Left ventricle myocardium superior (tissue), 1 donor: ENCODE measurements around the gene CEP131. TPM values are rescaled to one million over a fixed set of nuclear protein-coding genes. Genes with fewer than 3 reads are reported as not detected.
"Not testable (repeated sequence)": the region's sequence is repeated elsewhere in the genome, so short reads cannot be mapped to it uniquely, and the experiment has no call there.

Experiments
- ATAC-seq: fragments of 200-7000 bp; cut with Tn5 transposase; one replicate; pipeline ENCODE4 v1.9.1; 2020; ENCODE audit warnings: mild to moderate bottlenecking, moderate library complexity
- DNase-seq: peaks from one replicate; pipeline ENCODE4 v3.0.0-alpha.2; 2020
- intact Hi-C: fragments of 100-400 bp; cut with micrococcal nuclease; formaldehyde crosslinking; loops from one replicate; pipeline ENCODE4 v1.11.0; 2022
- total RNA-seq: library from RNA; stranded (reverse); fragmentation: NEBNext Ultra II Directional; extraction: Animal tissue kit (Norgen Biotek cat#: 25700); gene quantifications from one replicate; pipeline ENCODE4 v1.2.1, GENCODE V29; 2021
- donor health status: DM: no; HTN: yes; CAD: no; lungs with severe emphysema.

CEP131 gene
- total RNA-seq, 1 donor from 2014 or later, result 13.6 TPM

- peak; percentile 20 for DNase-seq
- intact Hi-C loops, result no loop called here
- ATAC-seq, result no peak
These were observed 60.3 kb downstream of the CEP131 start for GRCh38 chr17:81162491-81162890.

- DNase-seq (no peak), ATAC-seq (no peak)
- intact Hi-C loops, result no loop called here
These were observed 60.8 kb downstream of the CEP131 start for GRCh38 chr17:81161972-81162371.

- peak; percentile 14 for DNase-seq
- ATAC-seq, result no peak
- intact Hi-C loops, result no loop called here
These were observed 61.2 kb downstream of the CEP131 start for GRCh38 chr17:81161536-81161935.

GRCh38 chr17:81160747-81161453 lies 61.9 kb downstream of the CEP131 start:
- DNase-seq (peak; percentile 27), ATAC-seq (no peak)
- intact Hi-C loops, result no loop called here

GRCh38 chr17:81160306-81160705 lies 62.5 kb downstream of the CEP131 start:
- ATAC-seq (peak; percentile 53), DNase-seq (peak; percentile 73)
- intact Hi-C loops, result no loop called here

GRCh38 chr17:81159611-81160265 lies 63.0 kb downstream of the CEP131 start:
- DNase-seq (peak; percentile 26), ATAC-seq (no peak)

GRCh38 chr17:81158688-81159590 lies 63.8 kb downstream of the CEP131 start:
- DNase-seq, result peak; percentile 11
- intact Hi-C loops, result no loop called here
- ATAC-seq, result no peak

More at GRCh38 chr17:81159611-81160265, 63.0 kb downstream of the CEP131 start:
- intact Hi-C loops, result no loop called here

- intact Hi-C loops, result no loop called here
- no peak for ATAC-seq
These were observed 64.7 kb downstream of the CEP131 start for GRCh38 chr17:81157848-81158687.

GRCh38 chr17:81156866-81157805 lies 65.6 kb downstream of the CEP131 start:
- intact Hi-C loops, result no loop called here
- ATAC-seq (no peak), DNase-seq (no peak)

More at GRCh38 chr17:81157848-81158687, 64.7 kb downstream of the CEP131 start:
- peak; percentile 13 for DNase-seq

- no peak for ATAC-seq
- peak; percentile 15 for DNase-seq
- intact Hi-C loops, result no loop called here
These were observed 67.8 kb downstream of the CEP131 start for GRCh38 chr17:81154961-81155360.

GRCh38 chr17:81154016-81154415 lies 68.7 kb downstream of the CEP131 start:
- intact Hi-C loops, ATAC-seq: not testable (repeated sequence)

GRCh38 chr17:81153340-81153803 lies 69.4 kb downstream of the CEP131 start:
- intact Hi-C loops, result no loop called here
- ATAC-seq, result no peak
- DNase-seq, result peak; percentile 13

More at GRCh38 chr17:81154016-81154415, 68.7 kb downstream of the CEP131 start:
- not testable (repeated sequence) for DNase-seq

GRCh38 chr17:81152288-81152828 lies 70.4 kb downstream of the CEP131 start:
- intact Hi-C loops, result no loop called here
- DNase-seq (no peak), ATAC-seq (no peak)

GRCh38 chr17:81151278-81151677 lies 71.5 kb downstream of the CEP131 start:
- intact Hi-C loops, result no loop called here
- DNase-seq, result peak; percentile 23
- ATAC-seq, result no peak

GRCh38 chr17:81150377-81151077 lies 72.2 kb downstream of the CEP131 start:
- intact Hi-C loops, result no loop called here
- DNase-seq (peak; percentile 55), ATAC-seq (peak; percentile 38)

- intact Hi-C loops, result no loop called here
- DNase-seq (no peak), ATAC-seq (peak; percentile 28)
These were observed 73.7 kb downstream of the CEP131 start for GRCh38 chr17:81148986-81149533.
